Activated B cell treated with CpG ODN at 0.5 μM for 24 hours (primary cell): ENCODE measurements around the gene BPGM. TPM values are rescaled to one million over a fixed set of nuclear protein-coding genes. Genes with fewer than 3 reads are reported as not detected.

Source experiments
- ATAC-seq: fragments of 200-7000 bp; cut with Tn5 transposase; one replicate; pipeline ENCODE4 v1.10.0; 2021; ENCODE audit warnings: low read depth, mild to moderate bottlenecking, moderate library complexity
- CTCF ChIA-PET: fragments of 350-600 bp; sonication (Branson Sonifier 250); formaldehyde crosslinking; loops from one replicate; lab custom pipeline; 2021; ENCODE audit warnings: antibody characterized with exemption; lab: Charles Lee
- POLR2A ChIA-PET: fragments of 350-600 bp; sonication (Branson Sonifier 250); formaldehyde crosslinking; loops from one replicate; lab custom pipeline; 2021; ENCODE audit warnings: antibody characterized with exemption; lab: Charles Lee
- DNase-seq: peaks from one replicate; pipeline ENCODE4 v3.0.0; 2022
- H3K27ac Mint-ChIP-seq: one replicate; pipeline ENCODE4 v1.8.0; 2020; ENCODE audit warnings: mixed read lengths
- H3K27me3 Mint-ChIP-seq: one replicate; pipeline ENCODE4 v1.8.0; 2021; ENCODE audit warnings: mixed read lengths
- H3K36me3 Mint-ChIP-seq: one replicate; pipeline ENCODE4 v1.8.0; 2021; ENCODE audit warnings: low read depth, mixed read lengths
- H3K4me1 Mint-ChIP-seq: one replicate; pipeline ENCODE4 v1.8.0; 2021; ENCODE audit warnings: mixed read lengths
- H3K4me3 Mint-ChIP-seq: one replicate; pipeline ENCODE4 v1.8.0; 2020; ENCODE audit warnings: mild to moderate bottlenecking, mixed read lengths
- H3K9me3 Mint-ChIP-seq: one replicate; pipeline ENCODE4 v1.8.0; 2020; ENCODE audit warnings: mixed read lengths
- CTCF ChIP-seq: fragments of 200-600 bp; IDR thresholded peaks from one replicate; pipeline ENCODE4 v1.8.0; 2022; ENCODE audit warnings: antibody characterized with exemption, mild to moderate bottlenecking
- intact Hi-C: fragments of 100-400 bp; cut with micrococcal nuclease; formaldehyde crosslinking; loops from one replicate; pipeline ENCODE4 v1.15.1; 2024
- total RNA-seq: library from RNA; stranded (reverse); gene quantifications from 2 replicates; pipeline ENCODE4 v1.2.3, GENCODE V29; 2022

BPGM gene
- total RNA-seq, 1 donor from 2014 or later, result 10.1 TPM

GRCh38 chr7:134707663-134708378 is 61.2 kb downstream of the BPGM start:
- H3K36me3 Mint-ChIP-seq, result no peaks in the 10 kb centered on the region
- peaks cover 10% of the 10 kb centered on the region for H3K27me3 Mint-ChIP-seq
- H3K9me3 Mint-ChIP-seq, result no peaks in the 10 kb centered on the region
- no peak overlapping the region for H3K4me3 Mint-ChIP-seq
- intact Hi-C loops, result no loop called here
- ChIA-PET POLR2A (no interaction called here), CTCF (no interaction called here)
- no peak for DNase-seq
- no peak for TF ChIP-seq CTCF
- no peak overlapping the region for H3K27ac Mint-ChIP-seq
- no peak for ATAC-seq
- H3K4me1 Mint-ChIP-seq, result no peaks in the 10 kb centered on the region

DNA sequence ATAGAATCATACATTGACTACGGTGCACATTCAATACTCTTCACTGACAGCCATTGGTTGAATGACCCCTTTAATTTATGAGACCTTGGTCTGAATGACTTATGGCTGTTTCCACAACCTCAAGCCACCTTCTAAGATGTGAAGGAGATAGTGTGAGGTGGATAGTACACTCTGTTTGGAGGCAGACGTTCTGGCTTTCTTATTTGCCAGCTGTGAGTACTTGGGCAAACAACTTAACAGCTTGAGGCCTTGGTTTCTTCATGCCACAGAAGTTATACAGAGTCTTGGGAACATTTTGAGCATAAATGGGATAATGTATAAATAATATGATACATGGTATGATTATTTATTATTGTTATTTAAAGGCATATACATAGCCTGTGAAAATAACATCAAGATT is 62.0 kb downstream of the BPGM start:
- Mint-ChIP-seq H3K4me3 (no peak overlapping the region), H3K27me3 (peaks cover 12% of the 10 kb centered on the region), H3K4me1 (no peaks in the 10 kb centered on the region), H3K36me3 (no peaks in the 10 kb centered on the region), H3K9me3 (no peaks in the 10 kb centered on the region), H3K27ac (no peak overlapping the region)
- no peak for ATAC-seq
- intact Hi-C loops, result no loop called here
- POLR2A ChIA-PET, result no interaction called here
- CTCF ChIA-PET, result no interaction called here
- no peak for DNase-seq
- TF ChIP-seq CTCF, result no peak

- intact Hi-C loops, result no loop called here
- no peak for ATAC-seq
- Mint-ChIP-seq H3K36me3 (no peaks in the 10 kb centered on the region), H3K27ac (no peak overlapping the region), H3K4me1 (no peaks in the 10 kb centered on the region), H3K9me3 (no peaks in the 10 kb centered on the region), H3K27me3 (peaks cover 15% of the 10 kb centered on the region), H3K4me3 (no peak overlapping the region)
- ChIA-PET POLR2A (no interaction called here), CTCF (no interaction called here)
- no peak for DNase-seq
- TF ChIP-seq CTCF, result no peak
Observed at GRCh38 chr7:134709197-134709596, 62.5 kb downstream of the BPGM start.

DNA sequence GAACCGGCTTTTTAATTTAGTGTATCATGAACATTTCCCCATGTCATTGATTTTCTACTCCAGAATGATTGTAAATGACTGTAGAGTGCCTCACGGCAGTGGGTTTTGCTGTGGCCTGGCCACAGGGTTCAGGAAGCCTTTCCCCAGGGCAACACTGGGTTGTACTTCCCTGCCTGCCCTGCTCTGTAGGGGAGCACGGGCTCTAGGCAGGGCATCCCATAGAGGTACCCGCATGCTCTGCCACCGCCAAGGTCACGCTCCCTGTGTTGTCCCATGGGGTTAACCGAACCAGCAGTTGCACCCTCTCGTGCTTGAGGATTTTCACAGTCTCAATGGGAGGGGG is 63.8 kb downstream of the BPGM start:
- H3K27ac Mint-ChIP-seq, result no peak overlapping the region
- POLR2A ChIA-PET, result no interaction called here

More for the DNA sequence above, 63.8 kb downstream of the BPGM start:
- Mint-ChIP-seq H3K4me1 (no peaks in the 10 kb centered on the region), H3K36me3 (no peaks in the 10 kb centered on the region), H3K9me3 (no peaks in the 10 kb centered on the region), H3K27me3 (peaks cover 20% of the 10 kb centered on the region), H3K4me3 (no peak overlapping the region)
- intact Hi-C loops, result no loop called here
- ATAC-seq, result no peak
- TF ChIP-seq CTCF, result no peak
- CTCF ChIA-PET, result no interaction called here
- DNase-seq, result no peak
